Stimulated activated CD8-positive, alpha-beta memory T cell treated with anti-CD3 and anti-CD28 coated beads, Interleukin-12 subunit alpha, Interleukin-12 subunit beta, amount 100 ng/mL, for 24 hours (primary cell): Measurements from ENCODE around the gene NOXO1.
"Not testable (repeated sequence)": the region's sequence is repeated elsewhere in the genome, so short reads cannot be mapped to it uniquely, and the experiment has no call there.

Experiments used
- DNase-seq: peaks from one replicate; pipeline ENCODE4 v3.0.0-alpha.2; 2020; ENCODE audit errors: extremely low read depth

Gene NOXO1

DNA sequence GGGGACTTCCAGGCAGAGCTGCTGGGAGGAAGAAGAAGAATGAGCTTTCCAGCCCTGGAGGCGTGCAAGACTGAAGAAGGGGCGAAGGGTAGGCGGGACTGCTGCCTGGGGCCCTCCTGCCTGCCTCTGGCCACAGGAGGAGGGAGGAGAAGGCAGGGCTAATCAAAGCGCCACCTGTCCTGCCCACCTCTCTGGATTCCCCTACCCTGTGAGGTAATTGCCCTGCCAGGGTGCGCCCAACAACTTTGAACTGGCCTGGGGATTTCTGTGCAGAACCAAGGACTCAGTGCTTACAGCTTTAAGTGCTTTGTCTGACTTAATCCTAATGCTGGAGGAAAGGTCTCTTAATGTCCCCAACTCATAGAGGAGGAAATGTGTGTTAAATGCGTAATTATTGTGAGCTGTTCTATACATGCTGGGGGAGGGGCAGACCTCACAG is at the start of gene NOXO1:
Gene NOXO1, minus strand, starts transcription at position 72 of the 439 bp plus-strand sequence. CDS start 290 bp downstream, outside the sequence.
- DNase-seq, result no peak

GRCh38 chr16:2030036-2030435 is 48.8 kb upstream of the NOXO1 start:
- DNase-seq, result no peak

- DNase-seq, result no peak
Observed at GRCh38 chr16:2029350-2029749, 48.1 kb upstream of the NOXO1 start.

DNA sequence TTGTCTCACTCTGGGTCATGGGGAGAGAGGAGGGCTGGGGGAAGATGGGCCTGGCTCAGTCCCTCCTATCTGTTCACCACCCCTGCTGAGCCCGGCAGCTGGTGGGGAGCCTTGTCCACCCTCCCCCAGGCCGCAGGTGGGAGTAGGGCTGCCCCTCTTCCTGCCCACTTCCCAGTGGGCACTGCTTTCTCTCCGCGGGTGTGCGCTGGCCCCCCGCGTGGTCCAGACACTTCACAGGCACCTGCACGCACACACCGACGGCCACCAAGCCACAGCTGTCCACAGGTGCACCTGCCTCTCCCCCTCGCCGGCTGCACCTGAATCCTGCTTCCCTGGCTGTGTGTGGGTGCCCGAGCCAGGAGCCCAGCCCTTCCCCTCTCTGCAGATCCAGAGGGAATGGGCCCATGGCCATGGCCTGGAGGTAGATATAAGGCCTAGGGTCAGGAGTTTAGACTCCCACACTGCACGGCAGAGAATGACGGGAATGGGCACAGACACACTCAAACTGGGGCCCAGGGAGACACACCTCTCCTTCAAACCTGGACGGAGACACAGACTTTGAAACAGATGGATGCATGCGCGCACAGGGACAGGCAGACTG is 47.5 kb upstream of the NOXO1 start:
- no peak for DNase-seq

DNA sequence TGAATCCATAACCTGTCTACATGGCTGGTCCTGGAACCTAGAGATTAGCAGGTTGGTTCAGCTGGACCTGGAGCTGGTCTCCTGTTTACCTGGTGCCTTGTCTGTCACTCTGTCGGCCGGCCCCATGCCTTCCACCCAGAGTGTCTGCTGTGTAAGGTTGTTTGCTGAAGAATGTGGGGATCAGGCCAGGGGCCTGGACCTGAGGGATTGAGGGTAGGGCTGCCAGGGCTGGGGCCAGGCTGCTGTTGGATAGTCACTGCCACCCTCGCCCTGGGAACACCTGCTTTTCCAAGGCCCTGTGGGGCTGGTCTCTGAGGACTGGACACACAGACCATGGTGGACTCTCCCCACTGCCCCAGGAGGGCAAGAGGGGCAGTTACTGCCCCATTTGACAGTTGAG is 46.9 kb upstream of the NOXO1 start:
- DNase-seq, result no peak

DNA sequence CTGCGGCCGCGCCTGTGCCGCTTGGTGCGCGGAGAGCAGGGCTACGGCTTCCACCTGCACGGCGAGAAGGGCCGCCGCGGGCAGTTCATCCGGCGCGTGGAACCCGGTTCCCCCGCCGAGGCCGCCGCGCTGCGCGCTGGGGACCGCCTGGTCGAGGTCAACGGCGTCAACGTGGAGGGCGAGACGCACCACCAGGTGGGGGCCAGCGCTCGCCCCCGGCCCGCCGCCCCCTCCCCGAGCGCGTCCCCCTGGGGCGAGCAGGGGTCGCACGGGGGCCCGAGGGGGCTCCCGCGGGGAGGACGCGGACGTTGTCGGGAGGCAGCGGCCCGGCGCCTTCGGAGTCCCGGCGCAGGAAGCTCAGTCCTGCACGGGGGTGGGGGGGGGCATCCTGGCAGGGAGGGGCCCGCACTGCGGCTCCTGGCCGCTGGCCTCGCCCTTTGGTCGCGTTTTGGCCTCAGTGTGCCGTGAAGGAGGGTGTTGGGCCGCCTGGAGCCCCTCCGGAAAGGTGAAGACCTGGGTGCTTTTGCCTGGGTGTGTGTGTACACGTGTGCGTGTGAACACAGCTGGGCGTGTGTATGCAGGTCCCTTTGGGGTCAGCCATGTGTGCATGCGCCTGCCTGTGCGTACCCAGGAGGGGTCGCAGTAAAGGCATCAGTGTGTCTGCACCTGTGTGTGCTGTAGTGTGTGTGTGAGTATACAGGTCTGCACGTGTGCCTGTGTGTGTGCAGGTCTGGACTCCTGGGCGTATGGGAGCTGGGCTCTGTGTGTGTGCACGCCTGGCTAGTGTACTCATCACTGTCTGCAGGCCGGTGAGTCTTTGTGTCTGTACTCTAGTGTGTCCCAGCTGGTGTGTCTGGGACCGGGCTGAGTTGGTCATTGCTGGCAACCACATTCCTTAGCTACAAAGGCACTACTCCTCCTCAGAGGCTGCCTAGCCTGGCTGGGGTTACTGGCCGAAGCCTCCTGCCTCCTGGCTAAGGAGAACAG is 46.0 kb upstream of the NOXO1 start:
- no peak for DNase-seq

DNA sequence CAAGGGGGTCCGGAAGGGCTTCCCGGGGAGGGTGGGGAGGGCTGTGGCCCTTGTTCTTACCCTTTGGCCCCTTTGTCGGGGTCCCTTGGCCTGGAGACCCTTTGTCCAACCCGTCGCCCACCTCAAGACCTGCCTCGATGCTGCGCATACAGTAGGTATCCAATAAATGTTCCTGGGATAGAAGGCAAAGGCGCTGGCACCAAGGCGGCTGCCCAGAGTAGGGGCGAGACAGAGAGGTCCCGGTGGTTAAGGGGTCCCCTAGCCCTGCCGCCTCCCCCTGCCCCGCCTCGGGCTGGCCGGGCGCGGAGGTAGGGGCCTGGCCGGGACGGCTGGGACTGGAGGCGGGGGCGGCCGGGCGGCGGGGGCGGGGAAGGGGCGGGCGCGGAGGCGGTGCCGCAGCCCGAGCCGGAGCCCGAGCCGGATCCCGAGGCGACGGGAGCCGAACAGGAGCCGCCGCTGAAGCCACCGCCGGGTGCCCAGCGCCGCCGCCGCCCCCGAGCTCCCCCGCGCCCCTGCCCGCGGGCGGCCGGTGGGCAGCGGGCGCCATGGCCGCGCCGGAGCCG is 45.3 kb upstream of the NOXO1 start, which contains the start of gene NHERF2:
Gene NHERF2, plus strand, starts transcription at position 442 of the 563 bp plus-strand sequence. Its CDS starts 104 bp downstream, at position 546.
- no peak for DNase-seq

GRCh38 chr16:2025878-2026460 is 44.7 kb upstream of the NOXO1 start:
- no peak for DNase-seq

- DNase-seq, result no peak
Observed at GRCh38 chr16:2025251-2025650, 44.0 kb upstream of the NOXO1 start.

DNA sequence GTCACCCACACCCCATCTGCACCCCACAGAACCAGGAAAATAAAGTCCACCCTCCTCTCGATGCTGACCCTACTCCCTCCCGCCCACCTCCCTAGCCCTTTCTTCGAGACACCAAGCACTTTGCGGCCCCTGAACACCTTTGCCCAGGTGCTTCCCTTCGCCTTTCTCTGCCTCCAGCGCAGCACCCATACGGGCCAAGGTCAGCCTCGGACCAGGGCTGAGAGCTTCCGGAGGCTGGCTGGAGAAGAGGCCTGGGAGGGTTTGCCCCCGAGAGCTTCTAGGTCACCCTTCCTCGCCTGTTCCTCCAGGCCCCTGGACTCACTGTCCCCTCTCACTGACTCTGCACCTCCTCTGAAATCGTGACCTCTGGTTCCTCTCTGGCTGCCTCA is 42.8 kb upstream of the NOXO1 start:
- DNase-seq, result no peak

GRCh38 chr16:2023092-2024031 is 42.1 kb upstream of the NOXO1 start:
- DNase-seq, result peak; percentile 79

GRCh38 chr16:2022723-2023091 is 41.4 kb upstream of the NOXO1 start:
- no peak for DNase-seq

DNA sequence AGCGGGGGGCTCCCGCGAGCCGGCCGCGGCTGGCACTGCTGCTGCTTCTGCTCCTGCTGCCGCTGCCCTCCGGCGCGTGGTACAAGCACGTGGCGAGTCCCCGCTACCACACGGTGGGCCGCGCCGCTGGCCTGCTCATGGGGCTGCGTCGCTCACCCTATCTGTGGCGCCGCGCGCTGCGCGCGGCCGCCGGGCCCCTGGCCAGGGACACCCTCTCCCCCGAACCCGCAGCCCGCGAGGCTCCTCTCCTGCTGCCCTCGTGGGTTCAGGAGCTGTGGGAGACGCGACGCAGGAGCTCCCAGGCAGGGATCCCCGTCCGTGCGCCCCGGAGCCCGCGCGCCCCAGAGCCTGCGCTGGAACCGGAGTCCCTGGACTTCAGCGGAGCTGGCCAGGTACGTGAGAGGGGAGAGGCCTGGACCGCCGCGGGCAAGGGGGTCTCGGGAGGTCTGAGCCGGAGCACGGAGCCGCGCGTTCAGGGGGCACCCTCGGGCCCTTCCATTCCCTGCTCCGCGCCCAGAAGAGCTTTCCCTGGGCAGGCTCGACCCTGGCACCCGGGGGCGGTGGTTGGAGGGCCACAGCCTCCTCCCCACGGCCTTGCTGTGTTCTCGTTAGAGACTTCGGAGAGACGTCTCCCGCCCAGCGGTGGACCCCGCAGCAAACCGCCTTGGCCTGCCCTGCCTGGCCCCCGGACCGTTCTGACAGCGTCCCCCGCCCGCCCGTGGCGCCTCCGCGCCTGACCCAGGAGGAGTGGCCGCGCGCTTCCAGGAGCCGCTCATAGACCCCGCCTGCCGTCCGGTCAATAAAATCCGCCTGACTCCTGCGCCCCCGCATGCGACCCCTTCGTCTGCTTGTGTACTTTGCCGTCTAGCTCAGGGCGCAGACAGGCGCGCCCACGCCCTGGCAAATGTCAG is 38.9 kb upstream of the NOXO1 start:
- no peak for DNase-seq

- DNase-seq, result no peak
Observed at GRCh38 chr16:2019518-2019920, 38.2 kb upstream of the NOXO1 start, which contains the start of gene NPW. Gene NPW, plus strand, starts transcription at chr16:2019785.

DNA sequence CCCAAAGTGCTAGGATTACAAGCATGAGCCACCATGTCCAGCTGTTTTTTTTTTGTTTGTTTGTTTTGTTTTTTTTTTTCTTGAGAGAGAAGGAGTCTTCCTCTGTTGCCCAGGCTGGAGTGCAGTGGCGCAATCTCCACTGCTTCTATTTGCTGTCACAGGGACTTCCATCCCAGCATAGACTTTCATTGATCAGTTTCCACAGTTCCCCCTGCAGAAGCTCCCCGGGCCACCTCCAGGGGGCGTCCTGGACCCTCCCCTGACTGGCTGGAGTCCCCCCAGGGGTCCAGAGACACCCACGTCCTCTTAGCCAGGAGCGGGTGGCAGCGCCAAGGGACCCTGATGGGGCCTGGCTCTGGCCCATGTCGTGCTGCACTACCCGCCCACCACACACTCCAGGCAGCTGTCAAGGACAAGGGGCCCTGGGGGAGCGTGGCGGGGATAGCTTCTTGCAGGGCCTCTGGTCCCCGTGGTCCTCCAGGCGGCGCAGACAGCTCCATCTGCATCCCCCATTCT is 35.2 kb upstream of the NOXO1 start:
- DNase-seq, result no peak

GRCh38 chr16:2015947-2016208 is 34.6 kb upstream of the NOXO1 start:
- no peak for DNase-seq

- no peak for DNase-seq
Observed at GRCh38 chr16:2015117-2015946, 34.1 kb upstream of the NOXO1 start.

DNA sequence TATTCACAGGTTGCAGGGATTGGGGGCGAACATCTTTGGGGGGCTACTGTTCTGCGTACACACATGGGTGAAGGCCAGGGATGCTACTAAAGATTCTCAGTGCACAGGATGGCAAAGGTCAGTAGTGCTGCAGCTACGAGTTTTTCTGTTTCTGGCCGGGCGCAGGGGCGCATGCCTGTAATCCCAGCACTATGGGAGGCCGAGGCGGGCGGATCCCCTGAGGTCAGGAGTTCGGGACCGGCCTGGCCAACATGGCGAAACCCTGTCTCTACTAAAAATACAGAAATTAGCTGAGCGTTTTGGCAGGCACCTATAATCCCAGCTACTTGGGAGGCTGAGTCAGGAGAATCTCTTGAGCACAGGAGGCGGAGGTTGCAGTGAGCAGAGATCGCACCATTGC is 32.3 kb upstream of the NOXO1 start:
- no peak for DNase-seq

DNA sequence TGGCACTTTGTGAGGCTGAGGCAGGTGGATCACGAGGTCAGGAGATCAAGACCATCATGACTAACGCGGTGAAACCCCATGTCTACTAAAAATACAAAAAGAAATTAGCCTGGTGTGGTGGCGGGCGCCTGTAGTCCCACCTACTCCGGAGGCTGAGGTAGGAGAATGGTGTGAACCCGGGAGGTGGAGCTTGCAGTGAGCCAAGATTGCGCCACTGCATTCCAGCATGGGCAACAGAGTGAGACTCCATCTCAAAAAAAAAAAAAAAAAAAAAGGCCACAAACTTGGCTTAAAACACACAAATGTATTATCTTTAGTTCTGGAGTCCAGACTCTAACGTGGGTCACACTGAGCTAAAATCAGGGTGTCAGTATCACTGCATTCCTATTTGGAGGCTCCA is 30.5 kb upstream of the NOXO1 start:
- not testable (repeated sequence) for DNase-seq
